Peyer's patch (tissue), 4 donors: ENCODE measurements around the gene GP1BA. TPM values are rescaled to one million over a fixed set of nuclear protein-coding genes. Genes with fewer than 3 reads are reported as not detected.

Source experiments
- DNase-seq, 3 donors: peaks; one replicate each; pipeline ENCODE4 v3.0.0-alpha.2; 2017 to 2019
- H3K27ac ChIP-seq, 4 donors: fragments of 200-600 bp; sonication (generic); one replicate each; pipeline ENCODE4 v1.5.1; 2016 to 2019
- H3K27me3 ChIP-seq, 2 donors: fragments of 200-600 bp; sonication (generic); one replicate each; pipeline ENCODE4 v1.5.1; 2019
- H3K36me3 ChIP-seq, 3 donors: fragments of 200-600 bp; sonication (generic); one replicate each; pipeline ENCODE4 v1.5.1; 2016 to 2019
- H3K4me1 ChIP-seq, 4 donors: fragments of 200-600 bp; sonication (generic); one replicate each; pipeline ENCODE4 v1.5.1; 2016 to 2019
- H3K4me3 ChIP-seq, 4 donors: fragments of 200-600 bp; sonication (generic); 1 replicate in 3 of 4; 2 replicates in 1 of 4; pipeline ENCODE4 v1.5.1; 2016 to 2019; ENCODE audit warnings: mild to moderate bottlenecking in 1 of 4
- H3K9me3 ChIP-seq, 4 donors: fragments of 200-600 bp; sonication (generic); one replicate each; pipeline ENCODE4 v1.5.1; 2016 to 2019; ENCODE audit warnings: mild to moderate bottlenecking in 1 of 4
- POLR2A ChIP-seq, 2 donors: fragments of 450-650 bp; IDR thresholded peaks; one replicate each; pipeline ENCODE4 v1.5.1; 2017; ENCODE audit warnings: antibody characterized with exemption in 2 of 2, mild to moderate bottlenecking in 2 of 2, moderate library complexity in 2 of 2
- total RNA-seq, 4 donors: library from RNA; depleted of rRNA; stranded (reverse); fragments of >200 nt; gene quantifications; one replicate each; pipeline ENCODE4 v1.1.0, GENCODE V29; 2016
- TF ChIP-seq, protein P1 (sequence below), 6 experiments: fragments of 450-650 bp in 4 of 6; fragments of 200-600 bp in 2 of 6; sonication (generic) in 1 of 6; IDR thresholded peaks; one replicate each; pipeline ENCODE4 v1.5.1; 2017 to 2019; ENCODE audit warnings: antibody characterized with exemption in 6 of 6, mild to moderate bottlenecking in 3 of 6, moderate library complexity in 1 of 6

Gene GP1BA
- total RNA-seq, 4 donors from 2014 or later, result not detected

DNA sequence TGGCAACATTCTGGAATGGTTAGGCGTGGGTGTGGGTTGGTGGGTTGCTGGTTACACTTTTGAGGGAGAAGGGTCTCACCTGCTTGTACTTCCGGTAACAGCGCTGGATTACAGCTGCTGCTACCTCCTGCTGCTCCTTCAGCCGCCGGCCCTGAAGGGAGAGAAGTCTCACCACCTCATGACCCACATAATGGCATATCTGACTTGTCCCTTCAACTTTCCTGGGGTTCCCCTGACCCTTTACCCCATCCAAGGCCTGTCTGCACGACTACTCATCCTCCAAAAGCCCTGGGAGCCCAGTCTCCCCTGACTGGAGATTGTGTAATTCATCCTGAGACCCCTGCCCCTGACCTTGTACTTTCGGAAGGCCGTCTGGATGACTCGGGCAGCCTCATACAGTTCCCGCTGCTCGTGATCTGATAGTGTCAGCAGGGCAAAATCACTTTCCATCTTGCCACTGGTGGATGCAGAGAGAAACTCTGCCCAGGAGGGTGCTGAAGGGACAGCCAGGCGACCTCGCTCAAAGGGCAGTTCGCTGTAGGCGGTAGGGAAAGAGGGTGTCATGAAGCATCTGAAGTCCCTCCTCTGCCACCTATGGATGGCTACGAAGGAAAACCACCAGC is 37.6 kb downstream of the GP1BA start:
- H3K36me3 ChIP-seq, result peaks cover 0 to 40% (median 0%) of the 10 kb centered on the region in 3 donors

DNA sequence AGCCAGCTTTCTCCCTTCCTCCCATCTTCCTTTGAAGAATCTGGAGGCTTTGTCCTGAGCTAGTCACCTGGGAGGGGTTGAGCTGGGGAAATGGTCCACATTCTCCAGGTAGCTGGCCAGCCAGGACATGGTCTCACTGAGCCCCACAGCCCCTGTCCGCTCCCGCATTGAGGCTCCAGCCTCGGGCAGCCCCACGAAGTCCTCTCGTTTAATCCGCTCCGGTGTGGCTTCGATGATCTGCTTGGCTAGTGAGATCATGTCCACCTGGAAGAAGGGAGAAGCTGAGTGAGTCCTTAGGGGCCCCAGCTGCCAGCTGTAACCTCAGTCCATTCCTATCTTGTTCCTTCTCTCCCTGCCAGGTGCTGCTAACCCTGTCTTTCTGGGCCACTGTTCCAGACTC is 38.2 kb downstream of the GP1BA start:
- H3K27ac ChIP-seq, result peak overlapping the region in 2 of 4 donors; percentile 91 to 97
- no peaks in the 10 kb centered on the region for H3K27me3 ChIP-seq
- TF ChIP-seq POLR2A (IDR thresholded peaks at IDR 0.05), result no peak
- TF ChIP-seq, protein P1, sequence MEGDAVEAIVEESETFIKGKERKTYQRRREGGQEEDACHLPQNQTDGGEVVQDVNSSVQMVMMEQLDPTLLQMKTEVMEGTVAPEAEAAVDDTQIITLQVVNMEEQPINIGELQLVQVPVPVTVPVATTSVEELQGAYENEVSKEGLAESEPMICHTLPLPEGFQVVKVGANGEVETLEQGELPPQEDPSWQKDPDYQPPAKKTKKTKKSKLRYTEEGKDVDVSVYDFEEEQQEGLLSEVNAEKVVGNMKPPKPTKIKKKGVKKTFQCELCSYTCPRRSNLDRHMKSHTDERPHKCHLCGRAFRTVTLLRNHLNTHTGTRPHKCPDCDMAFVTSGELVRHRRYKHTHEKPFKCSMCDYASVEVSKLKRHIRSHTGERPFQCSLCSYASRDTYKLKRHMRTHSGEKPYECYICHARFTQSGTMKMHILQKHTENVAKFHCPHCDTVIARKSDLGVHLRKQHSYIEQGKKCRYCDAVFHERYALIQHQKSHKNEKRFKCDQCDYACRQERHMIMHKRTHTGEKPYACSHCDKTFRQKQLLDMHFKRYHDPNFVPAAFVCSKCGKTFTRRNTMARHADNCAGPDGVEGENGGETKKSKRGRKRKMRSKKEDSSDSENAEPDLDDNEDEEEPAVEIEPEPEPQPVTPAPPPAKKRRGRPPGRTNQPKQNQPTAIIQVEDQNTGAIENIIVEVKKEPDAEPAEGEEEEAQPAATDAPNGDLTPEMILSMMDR (IDR thresholded peaks at IDR 0.05), result no peak
- H3K9me3 ChIP-seq, result no peaks in the 10 kb centered on the region
- H3K4me1 ChIP-seq, result peaks cover 0 to 36% (median 10%) of the 10 kb centered on the region in 4 donors
- H3K4me3 ChIP-seq, result no peak overlapping the region
- DNase-seq, result no peak
- peaks cover 0 to 40% (median 0%) of the 10 kb centered on the region in 3 donors for H3K36me3 ChIP-seq

More for the DNA sequence above, 37.6 kb downstream of the GP1BA start:
- DNase-seq, result no peak
- H3K9me3 ChIP-seq, result no peaks in the 10 kb centered on the region
- H3K4me1 ChIP-seq, result peaks cover 0 to 36% (median 10%) of the 10 kb centered on the region in 4 donors
- no peaks in the 10 kb centered on the region for H3K27me3 ChIP-seq
- no peak overlapping the region for H3K4me3 ChIP-seq
- peak overlapping the region in 3 of 4 donors; percentile 91 to 97 (median 93) for H3K27ac ChIP-seq
- TF ChIP-seq, protein P1 (IDR thresholded peaks at IDR 0.05), result no peak
- no peak for TF ChIP-seq POLR2A (IDR thresholded peaks at IDR 0.05)

DNA sequence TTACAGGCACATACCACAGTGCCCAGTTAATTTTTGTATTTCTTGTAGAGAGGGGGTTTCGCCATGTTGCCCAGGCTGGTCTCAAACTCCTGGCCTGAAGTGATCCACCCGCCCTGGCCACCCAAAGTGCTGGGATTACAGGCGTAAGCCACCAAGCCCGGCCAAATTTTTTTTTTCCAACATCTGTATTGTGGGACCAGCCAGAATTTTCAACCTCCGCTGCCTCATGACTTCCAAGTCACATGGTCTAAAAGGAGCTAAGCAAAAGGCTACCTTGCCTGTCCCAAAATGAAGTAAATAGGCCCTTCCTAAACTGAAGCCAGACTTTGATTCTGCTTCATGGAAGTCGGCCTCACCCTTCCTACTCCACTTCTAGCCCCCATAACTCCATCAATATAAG is 39.7 kb downstream of the GP1BA start:
- Histone ChIP-seq H3K27me3 (no peaks in the 10 kb centered on the region), H3K9me3 (no peaks in the 10 kb centered on the region), H3K4me1 (peaks cover 0 to 24% (median 8%) of the 10 kb centered on the region in 4 donors), H3K36me3 (peaks cover 0 to 46% (median 0%) of the 10 kb centered on the region in 3 donors), H3K4me3 (no peak overlapping the region), H3K27ac (no peak overlapping the region)
- DNase-seq, result no peak
- TF ChIP-seq, protein P1 (IDR thresholded peaks at IDR 0.05), result no peak
- TF ChIP-seq POLR2A (IDR thresholded peaks at IDR 0.05), result no peak

DNA sequence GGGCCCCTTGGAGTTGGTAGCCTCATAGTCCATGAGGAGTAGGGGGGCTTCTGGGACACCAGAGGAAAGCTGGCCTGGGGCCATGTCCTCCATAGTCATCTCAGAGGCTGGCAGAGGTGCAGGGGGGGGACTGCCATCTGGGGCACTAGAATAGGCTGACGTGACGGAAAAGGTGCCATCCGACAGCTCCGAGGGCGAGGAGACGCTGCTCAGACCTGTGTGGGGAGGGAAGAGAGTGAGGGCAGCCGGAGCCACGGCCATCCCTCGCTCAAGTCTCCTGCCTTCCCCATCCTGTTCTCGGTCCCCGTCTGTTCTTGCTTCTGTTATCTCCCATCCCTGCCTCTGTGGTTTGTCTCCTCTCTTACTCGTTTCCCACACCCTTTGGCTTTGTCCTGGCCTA is 40.2 kb downstream of the GP1BA start:
- TF ChIP-seq, protein P1 (IDR thresholded peaks at IDR 0.05), result no peak
- TF ChIP-seq POLR2A (IDR thresholded peaks at IDR 0.05), result no peak
- DNase-seq, result no peak
- peaks cover 0 to 24% (median 8%) of the 10 kb centered on the region in 4 donors for H3K4me1 ChIP-seq
- H3K27ac ChIP-seq, result no peak overlapping the region
- no peaks in the 10 kb centered on the region for H3K9me3 ChIP-seq
- H3K36me3 ChIP-seq, result peaks cover 0 to 51% (median 0%) of the 10 kb centered on the region in 3 donors
- H3K27me3 ChIP-seq, result no peaks in the 10 kb centered on the region
- H3K4me3 ChIP-seq, result no peak overlapping the region

DNA sequence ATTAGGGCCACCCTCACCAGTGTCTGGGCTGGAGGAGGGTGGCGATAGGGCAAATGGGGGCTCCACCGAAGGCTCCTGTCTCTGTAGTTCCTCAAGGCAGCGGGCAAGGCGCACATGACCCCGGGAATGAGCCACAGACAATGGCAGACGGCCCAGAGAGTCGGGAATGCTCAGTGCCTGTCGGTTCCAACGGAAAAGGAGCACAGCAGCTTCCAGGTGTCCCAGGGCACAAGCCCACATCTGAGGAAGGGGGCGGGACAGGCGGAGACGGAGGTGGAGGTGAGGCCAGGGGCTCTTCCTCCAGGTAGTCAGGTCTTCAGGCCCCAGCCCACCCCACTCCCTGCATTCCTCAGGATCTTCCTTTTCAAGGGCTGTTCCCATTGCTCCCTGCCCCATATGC is 40.7 kb downstream of the GP1BA start:
- Histone ChIP-seq H3K36me3 (peaks cover 0 to 55% (median 0%) of the 10 kb centered on the region in 3 donors), H3K4me1 (peaks cover 0 to 24% (median 8%) of the 10 kb centered on the region in 4 donors), H3K27me3 (no peaks in the 10 kb centered on the region), H3K9me3 (no peaks in the 10 kb centered on the region), H3K4me3 (no peak overlapping the region), H3K27ac (no peak overlapping the region)
- no peak for DNase-seq
- TF ChIP-seq, protein P1 (IDR thresholded peaks at IDR 0.05), result no peak
- TF ChIP-seq POLR2A (IDR thresholded peaks at IDR 0.05), result no peak
